Ovary (tissue), 3 donors: Measurements from ENCODE around the gene TNFRSF17.
"Not testable (repeated sequence)": the region's sequence is repeated elsewhere in the genome, so short reads cannot be mapped to it uniquely, and the experiment has no call there.

Experiments
- CTCF ChIP-seq, 3 donors: fragments of 450-650 bp in 2 of 3; fragments of 200-600 bp in 1 of 3; IDR thresholded peaks; one replicate each; pipeline versions ENCODE4 v1.5.1 to v1.8.0; 2016 to 2022; ENCODE audit warnings: antibody characterized with exemption in 3 of 3, mild to moderate bottlenecking in 1 of 3
- EP300 ChIP-seq: sonication (generic); formaldehyde crosslinking; IDR thresholded peaks from one replicate; pipeline ENCODE4 v1.6.1; 2017; ENCODE audit warnings: antibody characterized with exemption
- POLR2A ChIP-seq: fragments of 450-650 bp; IDR thresholded peaks from one replicate; pipeline ENCODE4 v1.6.1; 2017; ENCODE audit warnings: antibody characterized with exemption, mild to moderate bottlenecking, moderate library complexity
- donor health status: DM: no; HTN: no; CAD: no.

- TF ChIP-seq CTCF (IDR thresholded peaks at IDR 0.05); POLR2A; EP300: not testable (repeated sequence)
Measured at GRCh38 chr16:11953576-11953975, 11.4 kb upstream of the TNFRSF17 start.
